NCI-H226 (cell line): Measurements from ENCODE around the gene IRF4.

Experiments used
- DNase-seq: peaks from one replicate; pipeline ENCODE4 v3.0.0-alpha.2; 2015

IRF4 gene

DNA sequence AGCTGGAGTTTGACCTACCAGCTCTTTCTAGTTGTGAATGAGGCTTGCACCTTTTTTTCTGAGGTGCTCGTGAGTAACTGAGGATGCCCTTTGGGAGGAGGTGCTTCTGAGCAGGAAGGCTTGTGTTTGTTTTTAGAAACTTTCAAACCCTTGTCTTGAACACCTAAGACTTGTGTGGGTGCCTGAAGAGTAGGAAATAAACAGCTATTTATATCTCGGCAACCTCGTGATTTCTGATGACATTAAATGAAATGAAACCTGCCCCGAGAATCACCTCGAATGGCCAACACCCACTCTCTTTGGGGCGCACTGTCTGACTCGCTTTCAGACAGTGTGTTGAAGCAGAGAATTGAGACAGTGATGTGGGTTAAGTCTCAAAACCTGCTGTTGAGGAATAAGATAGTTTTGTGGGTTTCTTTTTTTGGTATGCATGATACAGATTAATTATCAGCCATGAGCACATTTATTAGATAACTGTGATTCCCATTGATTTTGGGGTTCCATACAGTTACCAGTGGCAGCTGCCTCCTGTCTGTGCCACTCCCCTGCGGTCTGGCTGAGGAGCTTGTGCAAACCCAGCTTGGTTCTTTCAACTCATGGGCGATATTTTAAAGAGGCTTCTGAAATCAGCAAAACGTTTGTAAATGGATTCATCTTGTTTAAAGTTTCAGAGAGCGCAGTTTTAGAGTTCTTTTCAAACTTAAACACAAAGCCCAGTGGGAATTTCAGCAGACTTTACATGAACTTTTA lies 8.4 kb downstream of the IRF4 start:
- DNase-seq = no peak

DNA sequence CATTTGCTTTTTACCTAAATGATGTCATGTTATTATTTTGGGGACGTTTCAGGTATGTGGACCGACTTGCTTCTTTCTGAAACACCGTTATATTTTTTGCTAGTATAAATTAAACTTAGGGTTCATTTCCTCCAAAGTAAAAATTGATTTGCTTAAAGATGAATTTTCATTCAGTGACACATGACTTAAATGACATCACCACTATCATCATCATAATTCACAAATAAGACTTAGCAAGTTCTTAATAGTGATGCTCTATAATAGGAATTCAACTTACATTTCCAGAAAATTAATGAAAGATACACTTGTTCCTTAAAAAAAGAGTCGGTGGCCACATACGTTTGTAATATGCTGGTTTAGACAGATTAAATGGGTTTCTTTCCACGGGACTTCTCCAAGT lies 9.3 kb downstream of the IRF4 start:
- DNase-seq = no peak

- DNase-seq = no peak
These were observed 9.9 kb downstream of the IRF4 start for GRCh38 chr6:401239-401993.

- no peak for DNase-seq
These were observed 10.6 kb downstream of the IRF4 start for GRCh38 chr6:401994-402640.

- no peak for DNase-seq
These were observed 11.5 kb downstream of the IRF4 start for GRCh38 chr6:402901-403658.

DNA sequence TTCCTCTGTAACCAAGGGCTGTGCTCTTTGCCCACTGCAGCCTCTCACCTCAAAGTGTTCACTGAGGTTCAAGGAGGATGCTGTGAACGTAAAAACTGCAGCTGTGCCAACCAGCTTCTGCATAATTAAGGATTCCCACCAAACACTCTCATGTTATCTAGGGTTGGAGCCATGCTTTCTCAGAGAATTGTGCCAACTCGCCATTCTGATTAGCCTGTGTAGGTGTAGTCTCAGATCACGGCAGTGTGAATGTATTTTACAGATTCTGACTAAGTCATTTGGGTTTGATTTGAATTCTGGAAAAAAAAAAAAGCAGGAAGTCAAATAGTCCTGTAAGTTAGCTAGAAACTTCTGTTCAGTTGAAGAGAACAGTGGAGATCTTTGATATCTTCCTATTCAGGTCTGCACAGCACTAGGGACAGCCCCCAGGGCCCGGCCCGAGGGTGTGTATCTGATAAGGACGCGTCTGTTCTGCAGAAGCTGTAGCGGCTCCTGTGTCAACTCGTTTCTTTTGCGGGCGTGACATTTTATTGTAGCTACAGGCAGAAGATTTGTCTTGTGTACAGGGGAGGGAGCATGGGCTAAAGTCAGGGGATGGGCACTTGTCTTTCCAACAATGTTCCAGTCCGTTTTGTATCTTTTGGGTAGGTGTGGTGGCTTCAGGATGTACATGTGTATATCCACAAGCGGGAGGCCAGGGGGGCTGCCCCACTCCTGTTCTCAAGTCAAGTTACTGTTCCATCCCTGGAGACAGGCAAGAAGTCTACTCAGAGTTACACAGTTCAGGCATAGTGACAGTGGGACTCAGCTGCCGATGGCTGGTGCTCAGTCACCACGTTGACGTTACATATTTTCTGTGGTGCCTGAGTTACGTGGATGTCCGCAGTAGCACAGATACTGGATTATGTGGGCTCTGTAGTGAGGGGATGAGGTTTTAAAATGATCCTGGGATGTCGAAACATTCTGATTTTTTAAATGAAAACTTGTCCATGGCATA lies 12.4 kb downstream of the IRF4 start:
- DNase-seq = no peak

DNA sequence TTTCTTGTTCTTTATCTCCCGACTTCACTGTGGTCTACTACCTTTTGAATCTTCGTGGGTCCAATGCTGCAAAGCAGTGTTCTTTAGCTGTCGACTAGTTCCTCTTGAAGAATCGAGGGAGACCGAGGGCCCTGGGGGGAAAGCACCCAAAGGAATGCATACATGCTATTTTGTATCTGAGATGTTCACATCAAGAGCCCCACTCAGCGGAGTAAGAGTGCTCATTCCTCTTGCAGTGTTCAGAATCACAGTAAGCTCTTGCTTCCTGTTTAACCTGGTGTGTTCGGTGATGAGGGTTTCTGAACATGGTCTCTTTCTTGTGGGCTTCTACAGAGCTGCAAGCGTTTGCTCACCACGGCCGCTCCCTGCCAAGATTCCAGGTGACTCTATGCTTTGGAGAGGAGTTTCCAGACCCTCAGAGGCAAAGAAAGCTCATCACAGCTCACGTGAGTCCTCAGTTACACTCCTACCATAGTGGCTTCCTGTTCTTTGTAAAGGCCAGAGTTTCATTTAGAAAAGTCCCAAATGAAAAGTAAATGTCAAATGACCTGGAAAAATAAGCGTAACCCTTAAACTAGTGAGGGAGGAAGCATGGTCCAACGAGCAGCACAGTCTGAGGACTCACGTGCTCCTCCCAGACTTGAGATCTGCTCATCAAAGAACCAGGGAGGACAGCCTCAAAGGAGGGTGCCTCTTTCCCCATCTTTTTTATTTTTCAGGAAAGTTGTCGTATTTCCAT lies 13.3 kb downstream of the IRF4 start:
- no peak for DNase-seq

DNA sequence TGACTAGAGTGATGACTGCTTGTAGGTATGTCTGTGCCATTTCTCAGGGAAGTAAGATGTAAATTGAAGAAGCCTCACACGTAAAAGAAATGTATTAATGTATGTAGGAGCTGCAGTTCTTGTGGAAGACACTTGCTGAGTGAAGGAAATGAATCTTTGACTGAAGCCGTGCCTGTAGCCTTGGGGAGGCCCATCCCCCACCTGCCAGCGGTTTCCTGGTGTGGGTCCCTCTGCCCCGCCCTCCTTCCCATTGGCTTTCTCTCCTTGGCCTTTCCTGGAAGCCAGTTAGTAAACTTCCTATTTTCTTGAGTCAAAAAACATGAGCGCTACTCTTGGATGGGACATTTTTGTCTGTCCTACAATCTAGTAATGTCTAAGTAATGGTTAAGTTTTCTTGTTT lies 16.6 kb downstream of the IRF4 start:
- DNase-seq = no peak

DNA sequence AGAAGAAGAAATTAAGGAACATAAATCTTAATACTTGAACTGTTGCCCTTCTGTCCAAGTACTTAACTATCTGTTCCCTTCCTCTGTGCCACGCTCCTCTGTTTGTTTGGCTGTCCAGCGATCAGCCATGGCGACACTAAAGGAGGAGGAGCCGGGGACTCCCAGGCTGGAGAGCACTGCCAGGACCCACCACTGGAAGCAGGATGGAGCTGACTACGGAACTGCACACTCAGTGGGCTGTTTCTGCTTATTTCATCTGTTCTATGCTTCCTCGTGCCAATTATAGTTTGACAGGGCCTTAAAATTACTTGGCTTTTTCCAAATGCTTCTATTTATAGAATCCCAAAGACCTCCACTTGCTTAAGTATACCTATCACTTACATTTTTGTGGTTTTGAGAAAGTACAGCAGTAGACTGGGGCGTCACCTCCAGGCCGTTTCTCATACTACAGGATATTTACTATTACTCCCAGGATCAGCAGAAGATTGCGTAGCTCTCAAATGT lies 17.1 kb downstream of the IRF4 start:
- DNase-seq = peak; percentile 7

DNA sequence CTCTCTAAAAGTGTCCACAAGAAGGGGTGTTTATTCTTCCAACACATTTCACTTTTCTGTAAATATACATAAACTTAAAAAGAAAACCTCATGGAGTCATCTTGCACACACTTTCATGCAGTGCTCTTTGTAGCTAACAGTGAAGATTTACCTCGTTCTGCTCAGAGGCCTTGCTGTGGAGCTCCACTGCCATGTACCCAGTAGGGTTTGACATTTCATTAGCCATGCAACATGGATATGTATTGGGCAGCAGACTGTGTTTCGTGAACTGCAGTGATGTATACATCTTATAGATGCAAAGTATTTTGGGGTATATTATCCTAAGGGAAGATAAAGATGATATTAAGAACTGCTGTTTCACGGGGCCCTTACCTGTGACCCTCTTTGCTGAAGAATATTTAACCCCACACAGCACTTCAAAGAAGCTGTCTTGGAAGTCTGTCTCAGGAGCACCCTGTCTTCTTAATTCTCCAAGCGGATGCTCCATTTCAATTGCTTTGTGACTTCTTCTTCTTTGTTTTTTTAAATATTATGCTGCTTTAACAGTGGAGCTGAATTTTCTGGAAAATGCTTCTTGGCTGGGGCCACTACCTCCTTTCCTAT lies 17.9 kb downstream of the IRF4 start:
- DNase-seq = no peak

GRCh38 chr6:410555-411395 lies 19.2 kb downstream of the IRF4 start:
- no peak for DNase-seq

GRCh38 chr6:411402-412145 lies 20.0 kb downstream of the IRF4 start:
- DNase-seq = no peak

- DNase-seq = no peak
These were observed 20.8 kb downstream of the IRF4 start for GRCh38 chr6:412146-412886.

- no peak for DNase-seq
These were observed 22.9 kb downstream of the IRF4 start for GRCh38 chr6:414447-414846.

- no peak for DNase-seq
These were observed 23.5 kb downstream of the IRF4 start for GRCh38 chr6:415087-415486.

DNA sequence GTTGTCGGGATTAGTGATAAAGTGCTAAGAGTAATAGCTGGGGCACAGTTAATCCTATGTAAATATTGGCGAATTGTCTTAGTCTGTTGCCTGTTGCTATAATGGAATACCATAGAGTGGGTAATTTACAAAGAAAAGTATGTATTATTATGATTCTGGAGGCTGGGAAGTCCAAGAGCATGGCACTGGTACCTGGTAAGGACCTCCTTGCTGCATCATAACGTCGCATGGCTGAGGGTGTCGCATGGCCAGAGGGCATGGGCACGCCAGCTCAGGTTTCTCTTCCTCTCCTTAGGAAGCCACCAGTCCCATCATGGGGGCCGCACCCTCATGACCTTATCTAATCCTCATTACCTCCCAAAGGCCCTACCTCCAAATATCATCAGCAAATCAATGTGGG lies 29.7 kb downstream of the IRF4 start:
- DNase-seq = no peak

DNA sequence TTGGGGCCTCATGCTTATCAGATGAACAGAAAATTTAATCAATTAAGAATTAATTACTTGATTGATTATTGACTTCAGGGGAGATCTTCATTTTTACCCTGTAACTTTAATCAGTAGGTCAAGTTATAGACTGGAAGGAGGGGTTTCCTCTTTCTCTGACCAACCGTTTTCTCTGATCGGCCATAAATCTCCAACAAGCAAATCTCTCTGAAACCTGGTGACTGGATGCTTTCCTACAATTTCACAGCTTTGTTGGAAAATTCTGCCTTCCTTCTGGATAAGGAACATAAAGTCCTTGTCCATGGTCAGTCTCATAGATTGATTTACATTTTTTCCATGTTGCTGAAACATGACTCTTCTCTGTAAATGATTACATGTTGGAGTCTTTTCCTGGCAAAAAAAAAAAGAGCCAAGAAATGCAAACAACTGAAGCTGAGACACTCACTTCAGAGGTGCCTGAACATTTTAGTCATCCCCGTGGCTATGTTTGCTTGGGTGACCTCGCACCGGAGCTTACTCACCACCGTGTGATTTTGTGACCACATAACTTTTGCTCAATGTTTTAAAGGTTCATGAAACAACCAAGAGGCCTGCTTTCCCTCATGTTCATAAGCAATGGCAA lies 31.0 kb downstream of the IRF4 start:
- peak; percentile 19 for DNase-seq
